DND-41 (cell line): ENCODE measurements around the gene ASB7.

Source experiments
- EZH2 ChIP-seq: IDR thresholded peaks from 3 replicates; pipeline ENCODE4 v1.6.1; 2012; ENCODE audit warnings: borderline replicate concordance, low read depth, mild to moderate bottlenecking, moderate library complexity, low read length, inconsistent platforms; ENCODE audit not compliant: severe bottlenecking
- TF ChIP-seq, protein P1 (sequence below): IDR thresholded peaks from 2 replicates; pipeline ENCODE4 v1.5.1; 2012; ENCODE audit warnings: borderline replicate concordance, low read length, moderate library complexity, mild to moderate bottlenecking; ENCODE audit not compliant: poor library complexity, severe bottlenecking; ENCODE audit errors: extremely low read depth

GRCh38 chr15:100628746-100629145 lies 26.4 kb downstream of the ASB7 start:
- no peak for TF ChIP-seq EZH2
- TF ChIP-seq, protein P1, sequence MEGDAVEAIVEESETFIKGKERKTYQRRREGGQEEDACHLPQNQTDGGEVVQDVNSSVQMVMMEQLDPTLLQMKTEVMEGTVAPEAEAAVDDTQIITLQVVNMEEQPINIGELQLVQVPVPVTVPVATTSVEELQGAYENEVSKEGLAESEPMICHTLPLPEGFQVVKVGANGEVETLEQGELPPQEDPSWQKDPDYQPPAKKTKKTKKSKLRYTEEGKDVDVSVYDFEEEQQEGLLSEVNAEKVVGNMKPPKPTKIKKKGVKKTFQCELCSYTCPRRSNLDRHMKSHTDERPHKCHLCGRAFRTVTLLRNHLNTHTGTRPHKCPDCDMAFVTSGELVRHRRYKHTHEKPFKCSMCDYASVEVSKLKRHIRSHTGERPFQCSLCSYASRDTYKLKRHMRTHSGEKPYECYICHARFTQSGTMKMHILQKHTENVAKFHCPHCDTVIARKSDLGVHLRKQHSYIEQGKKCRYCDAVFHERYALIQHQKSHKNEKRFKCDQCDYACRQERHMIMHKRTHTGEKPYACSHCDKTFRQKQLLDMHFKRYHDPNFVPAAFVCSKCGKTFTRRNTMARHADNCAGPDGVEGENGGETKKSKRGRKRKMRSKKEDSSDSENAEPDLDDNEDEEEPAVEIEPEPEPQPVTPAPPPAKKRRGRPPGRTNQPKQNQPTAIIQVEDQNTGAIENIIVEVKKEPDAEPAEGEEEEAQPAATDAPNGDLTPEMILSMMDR, result no peak
